Central memory CD8-positive, alpha-beta T cell (primary cell): ENCODE measurements around the gene LINC01488.

Source experiments
- ATAC-seq: fragments of 150-1000 bp; cut with Tn5 transposase; replicated peaks from 2 replicates; pipeline ENCODE4 v1.10.0; 2022; ENCODE audit warnings: mild to moderate bottlenecking, moderate FRiP score, moderate number of reproducible peaks; ENCODE audit not compliant: poor library complexity, severe bottlenecking; ENCODE audit errors: extremely low read depth
- DNase-seq, 2 donors: peaks; one replicate each; pipeline ENCODE4 v3.0.0; 2021; ENCODE audit warnings: low spot score in 2 of 2
- H3K27ac Mint-ChIP-seq: one replicate; pipeline ENCODE4 v1.8.0; 2022; ENCODE audit warnings: low read depth, mild to moderate bottlenecking, moderate library complexity, mixed read lengths
- H3K27me3 Mint-ChIP-seq: one replicate; pipeline ENCODE4 v1.8.0; 2022; ENCODE audit warnings: mixed read lengths
- H3K36me3 Mint-ChIP-seq: one replicate; pipeline ENCODE4 v1.8.0; 2022; ENCODE audit warnings: mild to moderate bottlenecking, moderate library complexity, mixed read lengths; ENCODE audit not compliant: insufficient read depth
- H3K4me1 Mint-ChIP-seq: one replicate; pipeline ENCODE4 v1.8.0; 2022; ENCODE audit warnings: mixed read lengths
- H3K4me3 Mint-ChIP-seq: one replicate; pipeline ENCODE4 v1.8.0; 2022; ENCODE audit warnings: mild to moderate bottlenecking, moderate library complexity, mixed read lengths
- H3K9me3 Mint-ChIP-seq: one replicate; pipeline ENCODE4 v1.8.0; 2022; ENCODE audit warnings: mixed read lengths

Gene LINC01488

GRCh38 chr11:69439651-69440464 is 41.6 kb upstream of the LINC01488 start:
- Mint-ChIP-seq H3K27me3 (peaks cover 18% of the 10 kb centered on the region), H3K9me3 (no peaks in the 10 kb centered on the region), H3K4me3 (no peak overlapping the region), H3K36me3 (no peaks in the 10 kb centered on the region), H3K27ac (no peak overlapping the region), H3K4me1 (no peaks in the 10 kb centered on the region)
- ATAC-seq (no peak), DNase-seq (no peak)

DNA sequence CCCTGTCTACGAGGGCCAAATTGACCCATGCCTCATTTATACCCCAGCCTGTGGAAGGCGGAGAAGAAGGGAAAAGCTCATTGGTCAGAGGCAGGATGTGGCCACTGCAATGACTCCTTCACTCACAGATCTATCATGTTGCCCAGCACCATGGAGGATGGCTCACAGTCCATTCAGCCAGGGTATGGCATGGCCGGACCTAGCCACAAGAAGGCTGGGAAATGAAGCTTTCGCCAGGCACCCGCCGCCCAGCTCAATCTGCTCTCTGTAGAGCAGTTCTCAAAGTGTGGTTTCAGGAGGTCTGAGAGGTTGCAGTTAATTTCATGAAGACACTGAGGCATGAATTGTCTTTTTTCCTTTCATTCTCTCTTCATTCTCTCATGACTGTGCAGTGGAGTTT is 40.6 kb upstream of the LINC01488 start:
- Mint-ChIP-seq H3K9me3 (no peaks in the 10 kb centered on the region), H3K27ac (no peak overlapping the region), H3K4me3 (no peak overlapping the region), H3K36me3 (peaks cover 2% of the 10 kb centered on the region), H3K4me1 (no peaks in the 10 kb centered on the region), H3K27me3 (peaks cover 13% of the 10 kb centered on the region)
- DNase-seq = no peak
- no peak for ATAC-seq

DNA sequence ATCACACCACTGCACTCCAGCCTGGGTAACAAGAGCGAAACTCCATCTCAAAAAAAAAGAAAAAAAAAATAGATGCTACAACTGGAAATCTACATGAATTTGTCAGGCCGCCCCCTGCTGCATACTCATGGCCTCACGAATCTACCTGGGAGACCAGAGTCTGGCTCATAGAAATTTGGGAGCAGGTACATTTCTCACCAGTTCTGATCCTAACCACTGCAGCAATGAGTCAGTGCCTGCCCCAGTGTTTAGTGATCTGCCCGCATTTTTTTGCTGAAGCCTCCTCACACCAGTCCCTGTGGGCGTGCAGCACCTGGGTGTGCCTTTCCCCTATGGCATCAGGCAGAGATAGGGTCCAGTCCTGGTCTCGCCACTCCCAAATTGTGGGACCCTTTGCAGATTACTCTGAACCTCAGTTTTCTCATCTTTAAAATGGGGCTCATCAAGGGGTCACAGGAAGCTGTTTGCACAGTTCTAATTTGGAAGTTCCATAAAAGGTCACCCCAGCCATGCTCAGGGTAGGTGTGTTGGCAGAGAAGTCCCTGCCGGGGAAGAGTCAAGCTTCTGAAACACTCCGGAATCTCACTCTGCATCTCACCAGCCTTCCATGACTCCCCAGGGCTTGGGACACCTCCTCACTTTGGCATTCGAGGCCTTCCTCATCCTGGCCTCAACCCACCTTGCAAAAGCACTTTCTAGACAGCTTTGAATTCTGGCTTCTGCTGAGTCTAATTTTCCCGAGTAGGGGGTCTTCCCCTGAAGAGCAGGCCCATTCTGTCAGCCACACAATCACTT is 39.3 kb upstream of the LINC01488 start:
- DNase-seq = no peak
- Mint-ChIP-seq H3K4me3 (no peak overlapping the region), H3K27ac (no peak overlapping the region), H3K9me3 (no peaks in the 10 kb centered on the region), H3K27me3 (peaks cover 19% of the 10 kb centered on the region), H3K36me3 (peaks cover 2% of the 10 kb centered on the region), H3K4me1 (no peaks in the 10 kb centered on the region)
- no peak for ATAC-seq

- no peaks in the 10 kb centered on the region for H3K4me1 Mint-ChIP-seq
- H3K27me3 Mint-ChIP-seq = peaks cover 25% of the 10 kb centered on the region
- H3K9me3 Mint-ChIP-seq = no peaks in the 10 kb centered on the region
- H3K36me3 Mint-ChIP-seq = peaks cover 2% of the 10 kb centered on the region
- DNase-seq (no peak), ATAC-seq (no peak)
- no peak overlapping the region for H3K4me3 Mint-ChIP-seq
- no peak overlapping the region for H3K27ac Mint-ChIP-seq
Measured at GRCh38 chr11:69442807-69443137, 38.7 kb upstream of the LINC01488 start.

- Mint-ChIP-seq H3K27ac (no peak overlapping the region), H3K9me3 (no peaks in the 10 kb centered on the region)
- ATAC-seq = peak; percentile 65
Measured at GRCh38 chr11:69443138-69443967, 38.1 kb upstream of the LINC01488 start.

GRCh38 chr11:69443968-69444364 is 37.5 kb upstream of the LINC01488 start:
- Mint-ChIP-seq H3K27ac (no peak overlapping the region), H3K9me3 (no peaks in the 10 kb centered on the region), H3K4me3 (peak overlapping the region; percentile 59), H3K36me3 (peaks cover 2% of the 10 kb centered on the region), H3K27me3 (peaks cover 32% of the 10 kb centered on the region), H3K4me1 (no peaks in the 10 kb centered on the region)
- DNase-seq = no peak
- ATAC-seq = no peak

More at GRCh38 chr11:69443138-69443967, 38.1 kb upstream of the LINC01488 start:
- Mint-ChIP-seq H3K4me3 (peak overlapping the region; percentile 59), H3K27me3 (peaks cover 31% of the 10 kb centered on the region), H3K36me3 (peaks cover 2% of the 10 kb centered on the region), H3K4me1 (no peaks in the 10 kb centered on the region)
- DNase-seq = peak; percentile 20 to 23

GRCh38 chr11:69444381-69445130 is 36.9 kb upstream of the LINC01488 start:
- peaks cover 27% of the 10 kb centered on the region for H3K27me3 Mint-ChIP-seq
- no peak for DNase-seq
- no peak overlapping the region for H3K4me3 Mint-ChIP-seq

DNA sequence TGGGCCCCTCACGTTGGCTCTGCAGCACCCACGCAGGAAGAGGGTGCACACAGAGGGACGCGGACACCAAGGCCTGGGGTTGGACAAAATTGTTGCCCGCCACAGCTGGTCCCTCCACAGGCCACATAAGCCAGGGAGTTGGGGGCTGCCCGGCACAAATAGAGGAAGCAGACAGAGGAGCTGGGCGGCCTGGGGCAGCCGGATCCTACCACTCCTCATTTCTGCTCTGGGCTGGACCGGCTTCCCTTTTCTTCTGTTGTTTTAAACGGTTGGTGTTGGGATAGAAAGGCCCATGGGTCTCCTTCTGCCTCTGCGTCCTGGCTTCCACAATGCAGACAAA is 36.4 kb upstream of the LINC01488 start:
- ATAC-seq = no peak
- no peak overlapping the region for H3K27ac Mint-ChIP-seq
- H3K9me3 Mint-ChIP-seq = no peaks in the 10 kb centered on the region
- peaks cover 21% of the 10 kb centered on the region for H3K27me3 Mint-ChIP-seq
- DNase-seq = no peak
- H3K4me3 Mint-ChIP-seq = no peak overlapping the region
- H3K36me3 Mint-ChIP-seq = peaks cover 2% of the 10 kb centered on the region
- no peaks in the 10 kb centered on the region for H3K4me1 Mint-ChIP-seq

More at GRCh38 chr11:69444381-69445130, 36.9 kb upstream of the LINC01488 start:
- no peak for ATAC-seq
- no peak overlapping the region for H3K27ac Mint-ChIP-seq
- H3K4me1 Mint-ChIP-seq = no peaks in the 10 kb centered on the region
- no peaks in the 10 kb centered on the region for H3K9me3 Mint-ChIP-seq
- peaks cover 2% of the 10 kb centered on the region for H3K36me3 Mint-ChIP-seq

DNA sequence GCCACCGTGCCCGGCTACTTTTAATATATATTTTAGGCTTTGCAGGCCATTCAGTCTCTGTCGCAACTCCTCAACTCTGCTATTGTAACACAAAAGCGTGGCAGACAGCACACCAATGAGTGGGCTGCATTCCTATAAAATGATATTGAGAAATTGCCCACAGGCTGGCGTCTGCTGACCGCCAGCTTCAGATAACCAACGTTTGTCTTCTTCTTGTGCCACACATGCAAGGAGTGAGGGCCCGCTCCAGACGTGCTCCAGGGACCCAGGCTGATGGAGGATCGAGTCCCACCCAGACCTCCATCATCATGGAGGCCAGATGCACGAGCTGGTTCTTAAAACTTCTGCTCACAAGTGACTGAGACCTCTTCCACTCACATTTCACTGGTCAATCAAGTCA is 35.4 kb upstream of the LINC01488 start:
- DNase-seq (no peak), ATAC-seq (no peak)
- H3K27ac Mint-ChIP-seq = no peak overlapping the region
- H3K9me3 Mint-ChIP-seq = no peaks in the 10 kb centered on the region
- H3K27me3 Mint-ChIP-seq = peaks cover 28% of the 10 kb centered on the region
- no peak overlapping the region for H3K4me3 Mint-ChIP-seq
- H3K36me3 Mint-ChIP-seq = peaks cover 2% of the 10 kb centered on the region
- no peaks in the 10 kb centered on the region for H3K4me1 Mint-ChIP-seq

DNA sequence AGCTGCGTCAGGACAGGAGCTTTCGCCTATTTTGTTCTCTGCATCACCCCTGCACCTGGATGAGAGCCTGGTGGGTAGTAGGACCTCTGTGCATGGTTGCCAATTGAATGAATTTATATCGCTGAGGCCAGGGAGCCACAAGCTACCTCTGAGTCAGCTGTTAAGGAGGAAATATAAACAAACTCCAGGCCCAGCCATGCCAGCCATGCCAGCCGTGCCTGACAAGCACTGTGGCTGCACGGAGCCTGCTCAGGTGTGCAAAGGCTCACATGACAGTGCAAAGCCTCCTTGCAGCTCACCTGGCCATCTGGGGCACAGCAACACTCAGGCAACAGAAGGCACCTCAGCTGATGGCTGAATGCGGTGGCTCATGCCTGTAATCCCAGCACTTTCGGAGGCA is 33.7 kb upstream of the LINC01488 start:
- Mint-ChIP-seq H3K4me1 (no peaks in the 10 kb centered on the region), H3K4me3 (no peak overlapping the region), H3K27ac (no peak overlapping the region), H3K27me3 (peaks cover 29% of the 10 kb centered on the region), H3K36me3 (peaks cover 4% of the 10 kb centered on the region), H3K9me3 (no peaks in the 10 kb centered on the region)
- DNase-seq = no peak
- no peak for ATAC-seq

- H3K4me1 Mint-ChIP-seq = no peaks in the 10 kb centered on the region
- no peak for ATAC-seq
Measured at GRCh38 chr11:69448471-69449284, 32.8 kb upstream of the LINC01488 start.

More at GRCh38 chr11:69448471-69449284, 32.8 kb upstream of the LINC01488 start:
- H3K9me3 Mint-ChIP-seq = no peaks in the 10 kb centered on the region
- peaks cover 29% of the 10 kb centered on the region for H3K27me3 Mint-ChIP-seq
- no peak overlapping the region for H3K27ac Mint-ChIP-seq
- H3K36me3 Mint-ChIP-seq = peaks cover 4% of the 10 kb centered on the region
- H3K4me3 Mint-ChIP-seq = no peak overlapping the region
- DNase-seq = no peak
